ENCODE measurements around the gene SOX10.

The SOX10 gene

DNA sequence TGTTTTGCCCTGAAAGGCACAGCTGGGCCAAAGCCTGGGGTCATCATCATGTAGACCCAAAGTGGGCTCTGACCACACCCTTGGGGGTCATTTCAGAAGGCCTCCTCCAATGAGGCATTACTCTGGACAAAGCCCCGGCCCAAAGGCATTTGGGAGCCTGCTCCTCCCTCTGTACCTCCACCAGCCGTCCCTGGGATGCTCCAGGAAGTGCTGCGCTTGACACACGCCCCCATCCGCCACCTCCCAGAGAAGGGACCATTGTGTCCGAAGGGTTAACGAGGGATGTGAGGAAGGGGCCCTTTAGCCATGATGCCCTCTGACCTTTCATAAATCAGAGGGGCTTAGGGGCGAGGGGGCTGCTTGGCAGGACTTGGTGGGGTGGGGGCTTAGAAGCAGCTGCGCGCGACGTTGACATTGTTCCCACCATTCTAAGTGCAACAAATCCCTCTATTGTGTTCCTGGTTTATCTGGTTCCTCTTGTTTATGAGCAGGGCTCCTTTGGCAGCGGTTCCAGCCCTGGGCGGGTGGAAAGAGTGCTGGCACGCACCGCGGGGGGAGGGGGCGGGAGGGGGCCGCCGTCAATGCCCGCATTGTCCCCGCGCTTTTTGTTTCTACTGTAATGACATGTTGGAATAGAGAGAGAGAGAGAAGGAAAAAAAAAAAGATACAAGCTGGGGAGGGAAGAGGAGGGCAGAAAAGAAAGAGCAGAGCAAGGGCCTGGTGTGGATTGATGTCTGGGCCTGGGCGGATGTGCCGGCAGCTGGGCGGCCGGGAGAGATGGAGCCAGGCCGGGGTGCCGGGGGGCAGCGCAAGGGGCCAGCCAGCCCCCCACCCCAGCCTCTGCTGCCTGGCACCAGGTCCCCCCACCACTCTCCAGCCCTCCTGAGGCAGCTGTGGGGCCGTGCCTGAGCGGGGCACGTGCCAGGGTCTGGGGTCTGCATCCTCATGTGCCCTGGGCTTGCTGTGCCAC, 32.1 kb upstream of the SOX10 start:
- DNase-seq (ENCODE audit: low read depth): no peak

DNA sequence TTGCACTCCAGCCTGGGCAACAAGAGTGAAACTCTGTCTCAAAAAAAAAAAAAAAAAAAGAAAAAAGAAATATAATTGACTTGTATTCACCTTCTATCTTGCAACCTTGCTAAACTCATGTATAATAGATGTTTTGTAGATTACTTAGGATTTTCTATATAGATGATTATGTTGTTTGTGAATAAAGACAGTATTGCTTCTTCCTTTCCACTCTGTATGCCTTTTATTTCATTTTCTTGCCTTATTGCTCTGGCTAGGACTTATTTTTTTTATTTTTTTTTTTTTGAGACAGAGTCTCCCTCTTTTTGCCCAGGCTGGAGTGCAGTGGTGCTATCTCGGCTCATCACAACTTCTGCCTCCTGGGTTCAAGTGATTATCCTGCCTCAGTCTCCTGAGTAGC, 29.7 kb upstream of the SOX10 start:
- DNase-seq (ENCODE audit: low read depth): no peak

DNA sequence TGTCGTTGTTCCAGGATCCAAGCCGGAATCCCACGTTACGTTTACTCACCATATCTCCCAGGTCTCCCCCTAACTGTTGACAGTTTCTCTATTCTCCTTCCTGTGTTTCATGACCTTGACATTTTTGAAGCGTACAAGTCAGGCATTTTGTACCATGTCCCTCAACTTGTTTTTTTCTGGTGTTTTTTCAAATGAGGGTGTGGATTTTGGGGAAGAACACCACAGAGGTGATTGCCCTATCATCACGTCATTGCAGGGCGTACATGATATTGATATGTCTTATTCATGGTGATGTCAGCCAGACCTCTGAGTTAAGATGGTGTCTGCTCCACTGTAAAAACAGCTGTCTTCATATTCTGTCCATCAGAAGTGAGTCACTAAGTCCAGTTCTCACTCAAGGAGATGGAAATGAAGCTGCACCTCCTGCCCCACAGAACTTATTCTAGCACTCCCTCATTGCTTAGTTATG, 28.3 kb upstream of the SOX10 start:
- no peak for DNase-seq (ENCODE audit: low read depth)

- no peak for DNase-seq (ENCODE audit: low read depth)
These were observed 24.8 kb upstream of the SOX10 start for GRCh38 chr22:38009000-38009806.

GRCh38 chr22:38007330-38007902, 23.1 kb upstream of the SOX10 start:
- no peak for DNase-seq (ENCODE audit: low read depth)

DNA sequence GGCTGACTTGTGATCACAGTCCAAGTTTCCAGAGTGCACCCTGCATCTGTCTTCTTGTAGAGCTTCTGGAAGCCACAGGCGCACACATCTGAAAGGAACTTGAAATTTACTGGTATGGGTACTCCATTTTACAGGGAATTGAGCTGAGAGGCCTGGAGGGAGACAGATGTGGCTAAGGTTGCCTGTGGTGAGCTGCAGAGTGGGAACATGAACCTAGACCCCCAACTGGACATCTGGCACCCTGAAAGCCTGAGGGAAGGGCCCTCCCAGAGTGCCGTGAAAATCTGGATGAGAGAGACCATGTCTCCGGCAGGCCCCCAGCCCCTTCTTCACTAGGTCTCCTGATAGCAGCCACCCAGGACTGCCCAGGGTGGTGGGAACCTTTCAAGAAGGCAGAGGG, 22.6 kb upstream of the SOX10 start:
- DNase-seq (ENCODE audit: low read depth): no peak

- no peak for DNase-seq (ENCODE audit: low read depth)
These were observed 21.6 kb upstream of the SOX10 start for GRCh38 chr22:38005943-38006342.

DNA sequence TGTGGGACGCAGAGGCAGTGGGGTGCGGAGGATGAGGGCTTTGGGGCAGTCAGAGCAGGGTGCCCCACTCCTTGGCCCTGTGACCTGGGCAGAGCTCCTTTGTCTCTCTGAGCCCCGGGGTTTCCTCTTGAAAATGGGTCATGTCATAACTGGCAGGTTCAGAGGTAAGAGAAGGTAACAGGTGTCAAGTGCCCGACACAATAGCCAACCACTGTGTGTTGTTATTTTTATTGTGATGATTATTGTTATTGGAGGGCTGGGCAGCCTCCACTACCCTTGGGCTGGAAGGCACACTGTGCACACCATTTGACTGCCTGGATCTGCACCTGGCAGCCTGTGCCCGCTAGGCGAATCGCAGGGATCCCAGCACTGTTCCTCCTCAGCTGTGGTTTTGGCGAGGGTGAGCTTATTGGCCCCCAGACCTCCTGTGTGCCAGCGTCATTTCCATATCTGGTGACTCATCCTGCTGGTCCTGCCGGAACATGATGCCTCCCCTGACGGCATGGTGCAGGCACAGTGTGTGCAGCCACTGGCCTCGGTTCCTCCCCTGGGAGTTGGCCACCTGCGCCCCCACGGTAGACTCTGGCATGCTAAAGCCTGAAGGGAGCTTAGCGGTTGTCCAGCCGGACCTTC, 15.4 kb upstream of the SOX10 start:
- peak; percentile 11 for DNase-seq (ENCODE audit: low read depth)

GRCh38 chr22:37999236-37999635, 14.9 kb upstream of the SOX10 start:
- no peak for DNase-seq (ENCODE audit: low read depth)

DNA sequence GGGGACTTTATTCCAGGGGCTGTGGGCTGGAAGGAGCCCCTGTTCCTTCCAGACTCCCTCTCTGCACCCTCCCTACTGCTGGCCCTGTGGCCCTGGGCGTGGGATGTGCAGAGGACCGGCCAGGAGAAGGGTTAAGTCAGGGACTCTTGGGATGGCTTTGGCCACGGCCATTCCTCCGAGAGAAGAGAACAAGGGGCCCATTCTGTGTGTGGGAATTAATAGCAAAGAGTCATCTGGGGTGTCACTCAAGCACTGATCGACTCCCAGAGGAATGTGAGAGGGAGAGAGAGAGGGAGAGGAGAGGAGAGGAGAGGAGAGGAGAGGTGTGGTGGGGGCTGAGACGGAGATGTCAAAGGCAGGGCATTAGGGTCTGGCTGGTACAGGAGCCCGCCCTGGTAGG, 14.2 kb upstream of the SOX10 start:
- no peak for DNase-seq (ENCODE audit: low read depth)

DNA sequence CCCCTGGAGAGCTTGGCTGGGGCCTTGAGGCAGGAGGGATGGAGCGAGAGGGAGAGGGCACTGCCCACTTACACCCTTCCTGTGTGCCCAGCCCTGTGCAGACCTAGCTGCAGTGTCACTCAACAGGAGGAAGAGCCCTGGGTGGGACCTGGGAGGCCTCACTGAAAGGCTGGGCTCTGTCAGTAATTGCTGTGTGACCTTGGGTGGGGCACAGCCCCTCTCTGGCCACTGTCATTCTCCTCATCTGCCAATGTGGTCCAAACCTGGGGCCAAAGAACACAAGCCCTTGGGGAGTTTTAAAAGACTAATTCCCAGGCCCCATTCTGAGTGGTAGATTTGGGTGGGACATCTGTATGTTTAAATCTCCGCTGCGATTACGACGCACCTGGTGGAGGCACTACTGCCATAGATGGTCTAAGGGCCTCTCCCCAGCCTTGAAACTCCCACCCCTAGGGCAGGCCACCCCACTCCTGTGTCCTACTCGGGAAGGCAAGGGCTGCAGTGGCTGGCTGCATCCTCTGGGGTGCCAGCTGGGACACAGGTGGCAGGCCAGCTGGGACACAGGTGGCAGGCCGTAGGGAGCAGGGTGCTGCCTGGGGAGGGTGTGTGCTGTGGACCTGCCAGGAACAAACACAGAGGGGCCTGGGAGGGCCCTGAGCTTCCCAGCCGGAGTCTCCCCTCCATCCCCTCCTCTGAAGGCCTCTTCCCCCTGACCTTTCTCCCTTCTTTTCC, 12.3 kb upstream of the SOX10 start:
- no peak for DNase-seq (ENCODE audit: low read depth)

- DNase-seq (ENCODE audit: low read depth): no peak
These were observed 11.7 kb upstream of the SOX10 start for GRCh38 chr22:37996079-37996478.

DNA sequence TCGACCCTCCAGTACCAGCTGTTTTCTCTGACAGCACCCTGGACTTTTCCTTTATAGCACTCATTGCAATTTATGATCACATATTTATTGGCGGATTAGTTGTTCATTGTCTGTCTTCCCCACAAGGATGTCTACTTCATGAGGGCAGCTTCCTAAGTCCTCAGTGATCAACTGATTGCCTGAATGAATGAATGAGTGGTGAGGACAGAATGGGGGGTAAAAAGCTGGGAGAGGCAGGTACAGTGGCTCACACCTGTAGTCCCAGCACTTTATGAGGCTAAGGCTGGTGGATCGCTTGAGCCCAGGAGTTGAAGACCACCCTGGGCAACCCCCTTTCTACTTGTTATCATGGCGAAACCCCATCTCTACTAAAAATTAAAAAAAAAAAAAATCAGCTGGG, 11.1 kb upstream of the SOX10 start:
- no peak for DNase-seq (ENCODE audit: low read depth)

DNA sequence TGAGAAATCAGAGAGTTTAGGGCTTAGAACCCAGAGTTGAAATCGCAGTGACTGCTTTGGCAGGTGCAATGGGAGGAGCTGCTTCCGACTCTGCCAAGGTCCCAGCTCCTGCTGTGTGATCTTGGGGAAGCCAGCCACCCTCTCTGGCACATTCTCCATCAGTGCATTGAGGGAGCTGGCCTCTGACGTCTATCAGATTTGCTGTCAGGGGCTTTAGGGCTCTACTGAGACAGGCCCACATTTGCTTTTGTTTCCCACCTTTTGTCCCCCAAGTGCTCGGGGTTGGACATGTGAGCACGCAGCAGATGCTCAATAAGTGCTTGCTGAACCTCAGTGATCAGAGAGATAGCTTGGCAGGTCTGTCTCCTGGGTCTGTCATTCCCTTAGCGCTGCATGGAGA, 10.6 kb upstream of the SOX10 start:
- DNase-seq (ENCODE audit: low read depth): no peak

GRCh38 chr22:37994049-37994448, 9.7 kb upstream of the SOX10 start:
- no peak for DNase-seq (ENCODE audit: low read depth)

DNA sequence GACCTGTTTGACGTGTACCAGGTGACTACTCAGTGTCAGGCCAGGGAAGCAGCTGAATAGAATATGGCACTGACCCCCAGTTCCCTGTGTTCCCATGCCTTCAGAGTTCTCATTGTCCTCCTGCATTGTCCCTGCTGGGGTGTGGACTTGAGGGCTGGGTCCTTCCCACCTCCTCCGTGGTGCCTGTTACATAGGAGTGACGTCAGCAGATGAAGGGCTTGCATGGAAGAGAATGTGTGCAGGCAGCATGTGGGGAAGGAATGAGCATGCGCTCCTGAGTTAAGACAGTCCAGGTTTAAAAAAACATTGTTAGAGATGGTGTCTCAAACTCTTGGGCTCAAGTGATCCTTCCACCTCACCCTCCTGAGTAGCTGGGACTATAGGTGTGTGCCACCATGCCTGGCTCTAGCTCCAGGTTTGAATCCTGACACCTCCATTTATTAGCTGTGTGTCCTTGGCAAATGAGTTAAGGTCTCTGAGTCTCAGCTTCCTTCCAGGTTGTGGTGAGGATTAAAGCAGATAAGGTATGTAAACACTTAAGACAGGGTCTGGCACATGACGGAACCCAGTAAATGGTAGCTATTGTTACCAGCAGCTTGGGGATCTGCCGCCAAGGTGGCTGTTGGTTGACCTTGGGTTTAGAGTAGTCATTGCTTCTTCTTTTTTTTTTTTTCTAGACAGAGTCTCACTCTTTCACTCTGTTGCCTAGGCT, 7.5 kb upstream of the SOX10 start:
- DNase-seq (ENCODE audit: low read depth): no peak

DNA sequence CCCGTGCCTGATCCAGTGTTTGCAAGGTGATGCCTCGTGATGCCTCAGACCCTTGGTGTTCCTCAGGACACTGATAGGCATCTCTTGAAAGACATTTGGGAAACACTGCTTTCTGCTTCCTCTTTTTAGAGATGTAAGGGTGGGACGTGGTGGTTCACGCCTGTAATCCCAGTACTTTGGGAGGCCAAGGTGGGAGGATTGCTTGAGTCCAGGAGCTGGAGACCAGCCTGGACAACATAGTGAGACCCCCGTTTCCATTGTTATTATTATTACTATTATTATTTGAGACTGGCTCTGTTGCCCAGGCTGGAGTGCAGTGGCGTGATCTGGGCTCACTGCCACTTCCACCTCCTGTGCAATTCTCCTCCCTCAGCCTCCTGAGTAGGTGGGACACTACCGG, 6.5 kb upstream of the SOX10 start:
- DNase-seq (ENCODE audit: low read depth): no peak

GRCh38 chr22:37990301-37990700, 5.9 kb upstream of the SOX10 start:
- no peak for DNase-seq (ENCODE audit: low read depth)

DNA sequence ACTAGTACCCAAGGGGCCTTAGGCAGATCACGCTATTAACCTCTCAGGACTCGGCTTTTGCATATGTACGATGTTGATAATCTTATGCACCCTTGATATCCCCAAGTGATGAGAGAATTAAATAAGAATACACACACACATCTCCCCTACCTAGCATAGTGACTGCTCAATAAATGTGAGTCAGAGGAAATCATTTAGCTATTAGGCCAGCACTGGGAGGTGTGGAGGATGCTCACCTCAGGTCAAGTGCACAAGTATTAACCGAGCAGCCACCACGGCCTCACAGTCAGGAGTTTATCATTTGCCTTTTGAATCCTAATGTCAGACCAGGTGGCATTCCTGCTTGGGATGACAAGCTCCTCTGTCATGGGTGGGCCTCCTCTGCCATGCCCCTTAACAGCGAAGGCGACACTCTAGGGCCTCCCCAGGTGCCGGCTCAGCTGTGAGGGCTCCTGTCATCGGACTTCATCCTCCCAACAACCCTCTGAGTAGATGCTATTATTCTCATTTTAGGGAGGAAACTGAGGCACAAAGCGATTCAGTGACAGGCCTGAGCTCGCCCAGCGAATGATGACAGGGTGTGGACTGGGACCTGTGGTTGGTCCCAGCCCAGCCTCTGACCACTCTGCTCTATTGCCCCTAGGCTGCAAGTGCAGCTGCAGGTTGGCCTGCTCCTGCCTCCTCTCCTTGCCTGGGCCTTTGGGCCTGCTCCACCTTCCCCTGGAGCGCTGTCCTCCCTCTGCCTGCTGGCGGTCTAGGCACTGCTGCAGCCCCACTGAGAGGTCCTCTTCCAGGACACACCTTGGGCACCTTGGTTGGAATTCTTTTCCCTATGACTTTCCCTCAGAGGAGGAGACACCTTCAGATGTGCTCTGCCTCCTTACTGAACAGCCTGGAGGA, 5.0 kb upstream of the SOX10 start:
- DNase-seq (ENCODE audit: low read depth): no peak

DNA sequence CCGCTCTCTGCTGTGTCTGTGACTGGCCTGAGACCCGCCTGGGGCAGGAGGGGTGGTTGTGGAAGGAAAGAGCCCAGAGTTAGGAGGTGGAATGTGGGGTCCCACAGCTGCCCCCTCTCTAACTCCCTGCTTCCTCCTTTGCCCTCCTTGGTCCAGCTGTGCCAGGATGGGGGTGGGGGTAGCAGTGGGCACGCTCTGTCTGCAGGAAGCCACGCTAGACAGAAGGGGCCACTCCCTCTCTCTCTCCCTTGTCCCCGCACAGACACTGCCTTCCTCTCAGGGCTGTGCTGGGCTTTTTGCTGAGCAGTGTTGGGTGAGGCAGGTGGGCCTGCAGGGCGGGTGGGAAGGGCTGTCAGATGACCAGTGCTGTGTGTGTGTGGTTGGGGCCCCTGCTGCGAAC, 2.0 kb upstream of the SOX10 start:
- DNase-seq (ENCODE audit: low read depth): no peak
